Measurements from ENCODE around the gene TP73. TPM values are rescaled to one million over a fixed set of nuclear protein-coding genes. Genes with fewer than 3 reads are reported as not detected.

Gene TP73
- total RNA-seq, 1 donor from 2014 or later: 2.2 TPM

GRCh38 chr1:3707939-3708328 lies 55.6 kb downstream of the TP73 start:
- Mint-ChIP-seq H3K4me1 (ENCODE audit: low read depth) (peaks cover 4% of the 10 kb centered on the region), H3K27ac (no peak overlapping the region), H3K4me3 (ENCODE audit: low read depth) (no peak overlapping the region), H3K27me3 (peaks cover 19% of the 10 kb centered on the region), H3K9me3 (ENCODE audit: low read depth) (no peaks in the 10 kb centered on the region), H3K36me3 (ENCODE audit: insufficient read depth) (no peaks in the 10 kb centered on the region)
- no peak for DNase-seq (ENCODE audit: low spot score, unreplicated experiment)
- TF ChIP-seq CTCF (IDR thresholded peaks at IDR 0.05; ENCODE audit: unreplicated experiment): no peak

- Mint-ChIP-seq H3K27me3 (peaks cover 19% of the 10 kb centered on the region), H3K36me3 (ENCODE audit: insufficient read depth) (no peaks in the 10 kb centered on the region), H3K9me3 (ENCODE audit: low read depth) (no peaks in the 10 kb centered on the region), H3K4me1 (ENCODE audit: low read depth) (peaks cover 4% of the 10 kb centered on the region), H3K4me3 (ENCODE audit: low read depth) (no peak overlapping the region), H3K27ac (no peak overlapping the region)
- TF ChIP-seq CTCF (IDR thresholded peaks at IDR 0.05; ENCODE audit: unreplicated experiment): no peak
- DNase-seq (ENCODE audit: low spot score, unreplicated experiment): peak; percentile 55
Observed at GRCh38 chr1:3708791-3709190, 56.5 kb downstream of the TP73 start.

GRCh38 chr1:3710251-3710650 lies 57.9 kb downstream of the TP73 start:
- Mint-ChIP-seq H3K36me3 (ENCODE audit: insufficient read depth) (no peaks in the 10 kb centered on the region), H3K9me3 (ENCODE audit: low read depth) (no peaks in the 10 kb centered on the region), H3K4me1 (ENCODE audit: low read depth) (peaks cover 4% of the 10 kb centered on the region), H3K27ac (no peak overlapping the region), H3K4me3 (ENCODE audit: low read depth) (no peak overlapping the region), H3K27me3 (peaks cover 12% of the 10 kb centered on the region)
- no peak for DNase-seq (ENCODE audit: low spot score, unreplicated experiment)
- TF ChIP-seq CTCF (IDR thresholded peaks at IDR 0.05; ENCODE audit: unreplicated experiment): no peak

GRCh38 chr1:3711381-3711779 lies 59.1 kb downstream of the TP73 start:
- H3K36me3 Mint-ChIP-seq (ENCODE audit: insufficient read depth): no peaks in the 10 kb centered on the region
- no peaks in the 10 kb centered on the region for H3K9me3 Mint-ChIP-seq (ENCODE audit: low read depth)
- H3K27ac Mint-ChIP-seq: no peak overlapping the region
- H3K4me3 Mint-ChIP-seq (ENCODE audit: low read depth): no peak overlapping the region
- TF ChIP-seq CTCF (IDR thresholded peaks at IDR 0.05; ENCODE audit: unreplicated experiment): no peak
- H3K27me3 Mint-ChIP-seq: peaks cover 16% of the 10 kb centered on the region
- H3K4me1 Mint-ChIP-seq (ENCODE audit: low read depth): peaks cover 4% of the 10 kb centered on the region
- DNase-seq (ENCODE audit: low spot score, unreplicated experiment): no peak

- peaks cover 16% of the 10 kb centered on the region for H3K27me3 Mint-ChIP-seq
- no peak for DNase-seq (ENCODE audit: low spot score, unreplicated experiment)
- no peak for TF ChIP-seq CTCF (IDR thresholded peaks at IDR 0.05; ENCODE audit: unreplicated experiment)
- H3K4me1 Mint-ChIP-seq (ENCODE audit: low read depth): peaks cover 4% of the 10 kb centered on the region
- no peaks in the 10 kb centered on the region for H3K9me3 Mint-ChIP-seq (ENCODE audit: low read depth)
- H3K36me3 Mint-ChIP-seq (ENCODE audit: insufficient read depth): no peaks in the 10 kb centered on the region
- no peak overlapping the region for H3K27ac Mint-ChIP-seq
- no peak overlapping the region for H3K4me3 Mint-ChIP-seq (ENCODE audit: low read depth)
Observed at GRCh38 chr1:3711780-3712451, 59.6 kb downstream of the TP73 start.
